Activated CD4-positive, alpha-beta T cell treated with anti-CD3 and anti-CD28 coated beads, Interleukin-2, amount 50 U/mL, for 16 hours (primary cell): ENCODE results near the gene ELSPBP1.
"Not testable (repeated sequence)": the region's sequence is repeated elsewhere in the genome, so short reads cannot be mapped to it uniquely, and the experiment has no call there.

Experiments
- DNase-seq: peaks from one replicate; pipeline ENCODE4 v3.0.0-alpha.2; 2020

The ELSPBP1 gene

GRCh38 chr19:48043675-48044258, 49.3 kb downstream of the ELSPBP1 start, which contains the start of gene CABP5:
CABP5 (minus strand) TSS chr19:48044079; CDS start chr19:48043922, 157 bp downstream.
- DNase-seq, result no peak

- DNase-seq, result no peak
Observed at GRCh38 chr19:48044561-48044960, 50.1 kb downstream of the ELSPBP1 start.

- DNase-seq, result no peak
Observed at GRCh38 chr19:48051335-48052033, 57.1 kb downstream of the ELSPBP1 start.

GRCh38 chr19:48053076-48053475, 58.6 kb downstream of the ELSPBP1 start:
- no peak for DNase-seq

- DNase-seq, result no peak
Observed at GRCh38 chr19:48053856-48054255, 59.4 kb downstream of the ELSPBP1 start.

- no peak for DNase-seq
Observed at GRCh38 chr19:48059331-48059730, 64.9 kb downstream of the ELSPBP1 start.

GRCh38 chr19:48060381-48060780, 65.9 kb downstream of the ELSPBP1 start:
- DNase-seq, result no peak

GRCh38 chr19:48061401-48062344, 67.2 kb downstream of the ELSPBP1 start:
- DNase-seq, result no peak

- no peak for DNase-seq
Observed at GRCh38 chr19:48064509-48064908, 70.1 kb downstream of the ELSPBP1 start.

- no peak for DNase-seq
Observed at GRCh38 chr19:48069435-48069834, 75.0 kb downstream of the ELSPBP1 start.

- DNase-seq, result not testable (repeated sequence)
Observed at GRCh38 chr19:48070177-48070769, 75.8 kb downstream of the ELSPBP1 start.
